Esophagus (tissue), 2 donors: ENCODE results near the gene RGMA. TPM values are rescaled to one million over a fixed set of nuclear protein-coding genes. Genes with fewer than 3 reads are reported as not detected.

Experiments used
- H3K27ac ChIP-seq, 2 donors: one replicate each; pipeline ENCODE4 v1.5.1; 2013; ENCODE audit warnings: low read depth in 2 of 2, mild to moderate bottlenecking in 2 of 2, inconsistent platforms in 1 of 2, low read length in 1 of 2, moderate library complexity in 1 of 2
- H3K27me3 ChIP-seq, 2 donors: one replicate each; pipeline ENCODE4 v1.6.1; 2013; ENCODE audit warnings: low read length in 2 of 2, control low read depth in 1 of 2, mild to moderate bottlenecking in 1 of 2; ENCODE audit not compliant: insufficient read depth in 2 of 2, control insufficient read depth in 1 of 2
- H3K36me3 ChIP-seq, 2 donors: one replicate each; pipeline ENCODE4 v1.6.1; 2013; ENCODE audit warnings: low read length in 1 of 2; ENCODE audit not compliant: control insufficient read depth in 2 of 2, insufficient read depth in 2 of 2
- H3K4me1 ChIP-seq, 2 donors: one replicate each; pipeline ENCODE4 v1.6.1; 2013; ENCODE audit warnings: low read length in 1 of 2; ENCODE audit not compliant: control insufficient read depth in 2 of 2, insufficient read depth in 2 of 2
- H3K4me3 ChIP-seq, 2 donors: one replicate each; pipeline ENCODE4 v1.5.1; 2013; ENCODE audit warnings: low read length in 2 of 2, mild to moderate bottlenecking in 2 of 2, low read depth in 1 of 2, moderate library complexity in 1 of 2
- H3K9me3 ChIP-seq, 2 donors: one replicate each; pipeline ENCODE4 v1.6.1; 2013; ENCODE audit warnings: mild to moderate bottlenecking in 2 of 2, low read depth in 1 of 2, low read length in 1 of 2, moderate library complexity in 1 of 2; ENCODE audit not compliant: control insufficient read depth in 2 of 2, insufficient read depth in 1 of 2
- WGBS, 2 donors: extraction: QIAGEN DNeasy Blood & Tissue Kit; methylation state at CpG; one replicate each; pipeline ENCODE4 v1.1.7; 2013; 5-methylcytosine and 5-hydroxymethylcytosine counted together
- polyA plus RNA-seq, 2 donors: library from polyadenylated mRNA; stranded (reverse); fragments of 200-250 nt; gene quantifications; one replicate each; pipeline ENCODE4 v1.2.3, GENCODE V29; 2013
- donor health status: healthy with polysubstance abuse.
- donor health status: Bipolar disorder and iron deficiency.

The RGMA gene
- polyA plus RNA-seq, 2 donors = 27.7 to 30.9 TPM

- 87 to 89% methylated on average over 2 of the region's 2 CpGs for WGBS, 2 donors
Measured at GRCh38 chr15:93103823-93104222, 14.8 kb upstream of the RGMA start.

GRCh38 chr15:93102211-93102610, 13.2 kb upstream of the RGMA start:
- 78 to 88% methylated on average over 7 of the region's 7 CpGs for WGBS, 2 donors
- Histone ChIP-seq H3K4me1 (no peaks in the 10 kb centered on the region), H3K36me3 (no peaks in the 10 kb centered on the region), H3K9me3 (peaks cover 0 to 3% of the 10 kb centered on the region in 2 donors), H3K4me3 (no peak overlapping the region), H3K27me3 (no peaks in the 10 kb centered on the region), H3K27ac (no peak overlapping the region)

More at GRCh38 chr15:93103823-93104222, 14.8 kb upstream of the RGMA start:
- Histone ChIP-seq H3K9me3 (peaks cover 0 to 3% of the 10 kb centered on the region in 2 donors), H3K27me3 (no peaks in the 10 kb centered on the region), H3K4me3 (no peak overlapping the region), H3K27ac (no peak overlapping the region), H3K36me3 (no peaks in the 10 kb centered on the region), H3K4me1 (no peaks in the 10 kb centered on the region)

- no peaks in the 10 kb centered on the region for H3K27me3 ChIP-seq
- no peaks in the 10 kb centered on the region for H3K9me3 ChIP-seq
- 89 to 95% methylated on average over 6 of the region's 6 CpGs for WGBS, 2 donors
- no peaks in the 10 kb centered on the region for H3K36me3 ChIP-seq
- no peaks in the 10 kb centered on the region for H3K4me1 ChIP-seq
- no peak overlapping the region for H3K27ac ChIP-seq
- H3K4me3 ChIP-seq = no peak overlapping the region
Measured at GRCh38 chr15:93093765-93094164, 4.8 kb upstream of the RGMA start.

GRCh38 chr15:93091465-93091864, 2.5 kb upstream of the RGMA start:
- H3K9me3 ChIP-seq = no peaks in the 10 kb centered on the region
- no peaks in the 10 kb centered on the region for H3K27me3 ChIP-seq
- no peaks in the 10 kb centered on the region for H3K4me1 ChIP-seq
- H3K27ac ChIP-seq = no peak overlapping the region
- H3K4me3 ChIP-seq = peak overlapping the region in 1 of 2 donors; percentile 2
- WGBS, 2 donors = 64 to 72% methylated on average over 11 of the region's 11 CpGs
- H3K36me3 ChIP-seq = no peaks in the 10 kb centered on the region

- Histone ChIP-seq H3K27me3 (no peaks in the 10 kb centered on the region), H3K27ac (peak overlapping the region; percentile 42 to 93), H3K4me3 (peak overlapping the region; percentile 50 to 57), H3K4me1 (no peaks in the 10 kb centered on the region), H3K9me3 (no peaks in the 10 kb centered on the region), H3K36me3 (no peaks in the 10 kb centered on the region)
- 10% methylated on average over 29 of the region's 29 CpGs for WGBS, 2 donors
Measured at GRCh38 chr15:93089727-93090305, 805 bp upstream of the RGMA start.

- H3K9me3 ChIP-seq = no peaks in the 10 kb centered on the region
- H3K27ac ChIP-seq = peak overlapping the region; percentile 88 to 93
- peak overlapping the region; percentile 57 to 68 for H3K4me3 ChIP-seq
- H3K4me1 ChIP-seq = no peaks in the 10 kb centered on the region
- no peaks in the 10 kb centered on the region for H3K36me3 ChIP-seq
- WGBS, 2 donors = 1% methylated on average over 78 to 85 of the region's 85 CpGs
- no peaks in the 10 kb centered on the region for H3K27me3 ChIP-seq
Measured at GRCh38 chr15:93088200-93088980, 621 bp downstream of the RGMA start.

GRCh38 chr15:93087825-93088199, 1.2 kb downstream of the RGMA start:
- peak overlapping the region; percentile 88 to 93 for H3K27ac ChIP-seq
- H3K4me3 ChIP-seq = peak overlapping the region; percentile 57 to 68
- no peaks in the 10 kb centered on the region for H3K36me3 ChIP-seq
- WGBS, 2 donors = 1% methylated on average over 14 of the region's 14 CpGs
- no peaks in the 10 kb centered on the region for H3K27me3 ChIP-seq
- no peaks in the 10 kb centered on the region for H3K9me3 ChIP-seq
- H3K4me1 ChIP-seq = no peaks in the 10 kb centered on the region

- H3K36me3 ChIP-seq = no peaks in the 10 kb centered on the region
- H3K27me3 ChIP-seq = no peaks in the 10 kb centered on the region
- peak overlapping the region in 1 of 2 donors; percentile 17 for H3K27ac ChIP-seq
- peak overlapping the region in 1 of 2 donors; percentile 57 for H3K4me3 ChIP-seq
- no peaks in the 10 kb centered on the region for H3K9me3 ChIP-seq
- H3K4me1 ChIP-seq = no peaks in the 10 kb centered on the region
- 44 to 56% methylated on average over 2 of the region's 2 CpGs for WGBS, 2 donors
Measured at GRCh38 chr15:93086791-93087190, 2.2 kb downstream of the RGMA start.

- Histone ChIP-seq H3K27me3 (no peaks in the 10 kb centered on the region), H3K27ac (no peak overlapping the region), H3K4me1 (no peaks in the 10 kb centered on the region), H3K36me3 (no peaks in the 10 kb centered on the region), H3K4me3 (no peak overlapping the region), H3K9me3 (no peaks in the 10 kb centered on the region)
- WGBS, 2 donors = 61 to 67% methylated on average over 1 of the region's 1 CpG
Measured at GRCh38 chr15:93085692-93086091, 3.3 kb downstream of the RGMA start.

GRCh38 chr15:93082861-93083260, 6.2 kb downstream of the RGMA start:
- H3K9me3 ChIP-seq = no peaks in the 10 kb centered on the region
- WGBS, 2 donors = 90 to 93% methylated on average over 3 of the region's 3 CpGs
- H3K36me3 ChIP-seq = no peaks in the 10 kb centered on the region
- no peaks in the 10 kb centered on the region for H3K27me3 ChIP-seq
- no peak overlapping the region for H3K4me3 ChIP-seq
- no peak overlapping the region for H3K27ac ChIP-seq
- peaks cover 0 to 3% of the 10 kb centered on the region in 2 donors for H3K4me1 ChIP-seq
